Midbrain (tissue), 1 donor: ENCODE measurements around the gene ACTR3.
A peak's percentile ranks its signal among the peaks of the same experiment; 100 is the strongest.

Experiments used
- DNase-seq: peaks from one replicate; lab custom pipeline; 2025; lab: John Stamatoyannopoulos, UW

The ACTR3 gene

GRCh38 chr2:113876503-113877387, 13.1 kb upstream of the ACTR3 start:
- no peak for DNase-seq

GRCh38 chr2:113877711-113878598, 11.9 kb upstream of the ACTR3 start:
- DNase-seq = no peak

GRCh38 chr2:113878743-113879142, 11.1 kb upstream of the ACTR3 start:
- no peak for DNase-seq

DNA sequence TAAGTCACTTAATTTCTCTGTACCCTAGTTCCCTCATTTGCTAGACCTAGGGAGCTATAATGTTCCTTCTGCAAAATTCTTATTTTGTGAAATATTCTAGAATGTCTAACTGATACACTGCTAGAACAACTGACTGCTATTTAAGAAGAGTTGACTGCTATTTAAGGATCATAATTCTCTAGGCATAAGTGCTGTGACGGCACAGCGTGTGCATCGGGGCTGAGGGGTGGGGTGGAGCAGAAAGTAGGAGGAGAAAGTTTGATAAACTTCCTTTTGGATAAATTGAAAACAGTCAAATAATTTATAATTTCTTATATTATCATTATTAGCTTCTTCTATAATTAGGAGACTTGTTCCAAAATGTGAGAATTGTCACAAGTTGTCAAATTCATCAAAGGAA, 10.4 kb upstream of the ACTR3 start:
- no peak for DNase-seq

DNA sequence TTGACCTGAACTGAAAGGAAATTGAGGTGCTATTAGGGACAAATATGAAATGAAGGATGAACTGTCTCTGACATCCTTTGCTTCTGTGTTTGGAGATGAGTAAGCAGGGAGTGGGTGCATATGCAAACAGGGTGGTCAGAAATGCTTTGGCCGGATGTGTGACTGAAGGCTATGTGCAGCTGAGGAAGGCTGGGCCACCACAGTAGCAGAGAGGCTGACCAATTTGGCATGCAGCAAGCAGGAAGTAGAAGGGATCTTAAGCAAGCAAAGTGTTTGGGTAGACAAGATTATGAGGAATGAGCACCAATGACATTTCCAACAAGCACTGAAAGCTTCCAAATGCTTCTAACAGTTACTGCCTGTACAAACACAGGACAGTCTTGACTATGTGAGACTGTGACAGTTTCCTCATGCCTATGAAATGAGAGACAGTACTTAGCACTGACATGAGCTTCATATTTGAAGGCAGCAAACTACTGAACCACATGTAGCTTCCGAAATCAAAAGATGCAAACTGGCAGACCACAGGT, 3.3 kb upstream of the ACTR3 start:
- no peak for DNase-seq

- no peak for DNase-seq
Observed at GRCh38 chr2:113887009-113887792, 2.7 kb upstream of the ACTR3 start.

GRCh38 chr2:113888641-113889470, 1.0 kb upstream of the ACTR3 start:
- peak; percentile 43 for DNase-seq

- DNase-seq = peak; percentile 71
Observed at GRCh38 chr2:113890253-113891235, 655 bp downstream of the ACTR3 start.

- no peak for DNase-seq
Observed at GRCh38 chr2:113891265-113891959, 1.5 kb downstream of the ACTR3 start.

GRCh38 chr2:113892004-113892710, 2.3 kb downstream of the ACTR3 start:
- no peak for DNase-seq

GRCh38 chr2:113894156-113894743, 4.4 kb downstream of the ACTR3 start:
- DNase-seq = peak; percentile 10

GRCh38 chr2:113895301-113895700, 5.4 kb downstream of the ACTR3 start:
- no peak for DNase-seq

DNA sequence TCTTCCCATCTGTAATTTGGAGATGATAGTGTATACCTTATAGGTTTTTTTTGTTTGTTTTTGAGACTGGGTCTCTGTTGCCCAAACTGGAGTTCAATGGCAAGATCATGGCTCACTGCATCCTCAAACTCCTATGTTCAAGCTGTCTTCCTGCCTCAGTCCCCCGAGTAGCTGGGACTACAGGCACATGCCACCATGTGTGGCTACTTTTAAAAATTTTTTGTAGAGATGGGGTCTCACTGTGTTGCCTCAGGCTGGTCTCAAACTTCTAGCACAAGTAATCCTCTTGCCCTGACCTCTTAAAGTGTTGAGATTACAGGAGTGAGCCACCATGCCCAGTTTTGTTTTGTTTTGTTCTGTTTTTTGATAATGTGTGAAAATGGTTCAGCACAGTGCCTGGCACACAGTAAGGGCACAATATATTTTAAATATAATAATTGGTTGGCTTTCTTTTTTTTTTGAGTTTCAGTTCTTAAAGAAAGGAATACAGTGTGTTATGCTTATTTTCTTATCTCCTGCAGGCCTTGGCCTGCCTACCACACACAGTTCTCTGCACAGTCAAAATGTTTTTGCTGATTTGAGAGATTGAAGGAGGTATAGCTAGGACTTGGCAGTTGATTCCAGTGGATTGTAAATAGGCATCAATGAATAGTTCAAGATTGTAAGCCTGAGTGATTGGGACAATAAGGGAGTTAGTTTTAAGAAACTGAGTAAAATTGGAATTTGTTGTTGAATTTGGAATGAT, 6.1 kb downstream of the ACTR3 start:
- DNase-seq = no peak

GRCh38 chr2:113896791-113897190, 6.9 kb downstream of the ACTR3 start:
- DNase-seq = no peak

- no peak for DNase-seq
Observed at GRCh38 chr2:113898081-113898480, 8.2 kb downstream of the ACTR3 start.

- no peak for DNase-seq
Observed at GRCh38 chr2:113899166-113899565, 9.3 kb downstream of the ACTR3 start.

DNA sequence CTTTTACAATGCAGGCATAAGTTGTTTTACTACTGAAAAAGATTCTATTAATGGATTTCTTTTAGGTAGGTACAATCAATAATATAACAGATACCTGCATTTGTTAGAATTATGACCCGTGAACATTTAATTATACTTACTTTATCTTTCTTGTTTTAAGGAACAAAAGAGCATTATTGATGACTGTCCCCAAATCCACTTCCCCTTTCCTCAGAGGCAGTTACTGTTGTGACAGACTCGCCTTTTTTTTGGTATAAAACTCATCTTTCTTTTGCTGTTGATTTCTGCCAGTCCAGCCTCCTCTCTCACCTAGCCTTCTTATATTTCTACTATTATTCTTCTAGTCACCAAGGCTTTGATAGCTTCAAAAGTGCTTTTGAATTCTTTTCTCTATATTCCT, 12.1 kb downstream of the ACTR3 start:
- no peak for DNase-seq
